ENCODE results near the gene USP20. TPM values are rescaled to one million over a fixed set of nuclear protein-coding genes. Genes with fewer than 3 reads are reported as not detected.
"Not testable (repeated sequence)": the region's sequence is repeated elsewhere in the genome, so short reads cannot be mapped to it uniquely, and the experiment has no call there.

Gene USP20
- 24.5 TPM for polyA plus RNA-seq

DNA sequence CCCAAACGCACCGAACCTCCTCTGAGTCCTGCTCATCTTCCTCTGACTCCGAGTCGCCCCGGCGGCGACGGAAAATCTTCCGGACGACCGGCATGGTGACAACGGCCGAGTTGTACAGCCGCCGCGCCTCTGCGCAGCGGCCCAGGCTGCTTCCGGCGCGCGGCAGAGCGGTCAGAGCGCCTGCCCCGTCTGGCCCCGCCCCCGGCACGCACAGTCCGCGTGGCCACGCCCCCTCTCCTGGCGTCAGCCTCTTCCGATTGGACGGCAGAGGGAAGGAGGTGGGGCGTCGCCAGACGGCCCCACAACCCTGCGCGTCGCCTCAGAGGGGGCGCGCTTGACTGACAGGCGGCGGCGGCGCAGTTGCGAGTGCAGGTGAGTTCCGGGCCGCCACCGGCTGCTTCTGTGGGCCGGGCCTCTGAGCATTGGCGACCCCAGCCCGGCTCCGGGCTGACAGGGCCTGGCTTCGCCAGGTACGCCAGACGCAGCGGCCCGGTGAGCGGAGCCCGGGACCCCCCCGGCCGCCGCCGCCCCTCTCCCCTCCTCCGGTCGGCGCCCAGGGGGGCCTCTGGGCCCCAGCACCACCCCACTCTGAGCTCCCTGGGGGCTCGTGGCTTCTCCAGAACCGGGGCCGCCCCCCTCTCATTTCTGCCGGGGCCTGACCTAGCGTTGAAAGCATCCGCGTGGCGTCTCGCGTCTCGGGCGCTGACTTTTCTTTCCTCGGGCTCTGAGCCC lies at the start of gene USP20, which contains the start of gene C9orf78:
USP20 (plus strand) TSS at position 331 of the 732 bp plus-strand sequence. CDS start 17,098 bp downstream, outside the sequence.
C9orf78 (minus strand) TSS at position 148 of the 732 bp plus-strand sequence; CDS start at position 94, 54 bp downstream.
- H3K4me3 Mint-ChIP-seq = peak within 1 kb of the TSS; percentile 96 to 99 (median 98)
- no peaks in the 10 kb centered on the region for H3K9me3 Mint-ChIP-seq
- peaks cover 19 to 36% (median 33%) of the 10 kb centered on the region in 3 donors for H3K4me1 Mint-ChIP-seq
- peaks cover 3% of the 10 kb centered on the region for H3K36me3 Mint-ChIP-seq
- H3K27me3 Mint-ChIP-seq = no peaks in the 10 kb centered on the region
- peak within 1 kb of the TSS; percentile 98 to 100 (median 99) for H3K27ac Mint-ChIP-seq

DNA sequence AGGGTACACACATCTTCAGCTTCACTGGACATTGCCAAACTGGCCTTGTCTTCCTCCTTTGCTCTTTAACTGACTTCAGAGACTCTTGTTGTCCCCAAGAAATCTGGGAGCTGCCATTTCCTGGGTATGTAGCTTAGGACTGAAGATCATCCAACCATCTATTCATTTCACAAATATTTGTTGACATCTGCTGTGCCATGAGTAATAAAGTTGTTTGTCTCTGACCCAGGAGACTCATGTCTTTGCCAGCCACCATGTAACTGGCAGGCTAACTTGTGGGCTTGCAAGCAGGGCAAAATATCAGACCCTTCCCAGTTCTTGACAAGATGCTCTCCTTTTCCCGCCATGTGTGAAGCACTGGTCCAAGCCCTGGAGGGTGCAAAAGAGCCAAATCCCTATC lies 49.4 kb upstream of the USP20 start:
- Mint-ChIP-seq H3K4me1 (peaks cover 0 to 7% (median 5%) of the 10 kb centered on the region in 3 donors), H3K27ac (no peak overlapping the region), H3K36me3 (no peaks in the 10 kb centered on the region), H3K27me3 (peaks cover 13% of the 10 kb centered on the region), H3K4me3 (no peak overlapping the region), H3K9me3 (no peaks in the 10 kb centered on the region)

DNA sequence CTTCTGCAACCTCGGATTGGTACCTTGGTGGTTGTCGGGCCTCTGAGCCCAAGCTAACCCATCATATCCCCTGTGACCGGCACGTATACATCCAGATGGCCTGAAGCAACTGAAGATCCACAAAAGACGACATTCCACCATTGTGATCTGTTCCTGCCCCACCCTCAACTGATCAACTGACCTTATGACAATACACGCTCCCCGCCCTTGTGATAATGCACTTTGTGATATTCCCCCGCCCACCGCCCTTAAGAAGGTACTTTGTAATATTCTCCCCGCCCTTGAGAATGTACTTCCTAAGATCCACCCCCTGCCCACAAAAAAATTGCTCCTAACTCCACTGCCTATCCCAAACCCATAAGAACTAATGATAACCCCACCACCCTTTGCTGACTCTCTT lies 48.8 kb upstream of the USP20 start:
- Mint-ChIP-seq H3K36me3 (no peaks in the 10 kb centered on the region), H3K27me3 (peaks cover 15% of the 10 kb centered on the region)

DNA sequence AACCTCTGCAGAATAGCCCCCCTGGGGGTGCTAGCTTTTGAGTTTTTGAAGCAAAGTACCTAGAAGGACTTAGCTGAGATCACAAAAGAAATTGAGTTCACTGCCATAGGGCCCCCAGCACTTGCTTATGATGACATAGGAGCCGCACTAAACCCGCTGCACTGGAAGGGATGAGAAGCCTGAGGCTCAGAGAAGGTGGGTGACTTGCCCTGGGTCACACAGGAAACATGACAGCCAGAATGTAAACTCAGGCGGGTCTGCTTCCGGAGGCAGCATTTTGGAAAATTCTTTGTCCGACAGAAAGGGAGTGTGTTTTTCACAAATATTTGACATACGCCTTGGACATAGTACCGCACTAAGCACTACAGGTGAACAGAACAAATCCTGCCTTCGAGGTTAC lies 40.7 kb upstream of the USP20 start:
- Mint-ChIP-seq H3K36me3 (no peaks in the 10 kb centered on the region), H3K4me3 (no peak overlapping the region), H3K4me1 (peaks cover 0 to 4% (median 4%) of the 10 kb centered on the region in 3 donors), H3K9me3 (no peaks in the 10 kb centered on the region), H3K27ac (no peak overlapping the region), H3K27me3 (peaks cover 9% of the 10 kb centered on the region)

More for the DNA sequence above, 48.8 kb upstream of the USP20 start:
- Mint-ChIP-seq H3K4me1 (peaks cover 0 to 7% (median 5%) of the 10 kb centered on the region in 3 donors), H3K27ac (no peak overlapping the region), H3K4me3 (no peak overlapping the region), H3K9me3 (no peaks in the 10 kb centered on the region)

DNA sequence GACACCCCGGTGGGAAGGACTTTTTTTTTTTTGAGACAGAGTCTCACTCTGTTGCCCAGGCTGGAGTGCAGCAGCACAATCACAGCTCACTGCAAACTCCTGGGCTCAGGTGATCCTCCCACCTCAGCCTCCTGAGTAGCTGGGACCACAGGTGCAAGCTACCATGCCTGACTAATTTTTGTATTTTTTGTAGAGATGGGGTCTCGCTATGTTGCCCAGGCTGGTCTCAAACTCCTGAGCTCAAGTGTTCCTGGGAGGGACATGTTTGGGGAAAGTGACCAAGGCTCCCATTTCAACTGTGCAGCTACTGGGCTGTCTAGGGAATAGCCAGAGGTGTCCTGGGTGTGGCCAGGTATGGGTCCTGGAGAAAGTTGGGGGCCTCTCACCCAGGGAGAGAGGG lies 39.2 kb upstream of the USP20 start:
- not testable (repeated sequence) for H3K27me3 Mint-ChIP-seq, H3K4me3 Mint-ChIP-seq, H3K9me3 Mint-ChIP-seq, H3K4me1 Mint-ChIP-seq, H3K27ac Mint-ChIP-seq, H3K36me3 Mint-ChIP-seq

DNA sequence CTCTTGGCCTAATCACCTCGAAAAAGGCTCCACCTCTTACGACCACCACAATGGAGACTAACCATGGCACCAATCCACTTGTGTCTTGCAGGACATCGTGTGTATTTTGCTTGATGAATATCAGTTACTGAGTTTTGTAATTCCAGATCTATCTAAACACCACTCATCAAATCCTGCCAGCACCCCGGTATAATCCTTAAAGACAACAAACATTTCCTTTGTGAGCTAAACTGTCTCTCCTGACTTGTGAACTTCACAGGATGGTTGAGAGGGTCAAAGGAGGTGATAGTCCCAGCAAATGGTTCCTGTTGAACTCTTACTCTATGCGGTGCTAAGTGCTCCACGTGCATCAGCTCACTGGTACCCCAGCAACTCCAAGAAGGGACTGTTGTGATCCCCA lies 36.3 kb upstream of the USP20 start:
- H3K4me3 Mint-ChIP-seq = no peak overlapping the region
- H3K36me3 Mint-ChIP-seq = no peaks in the 10 kb centered on the region
- H3K27me3 Mint-ChIP-seq = peaks cover 3% of the 10 kb centered on the region
- H3K4me1 Mint-ChIP-seq = peaks cover 2 to 3% (median 3%) of the 10 kb centered on the region in 3 donors
- no peaks in the 10 kb centered on the region for H3K9me3 Mint-ChIP-seq
- no peak overlapping the region for H3K27ac Mint-ChIP-seq

DNA sequence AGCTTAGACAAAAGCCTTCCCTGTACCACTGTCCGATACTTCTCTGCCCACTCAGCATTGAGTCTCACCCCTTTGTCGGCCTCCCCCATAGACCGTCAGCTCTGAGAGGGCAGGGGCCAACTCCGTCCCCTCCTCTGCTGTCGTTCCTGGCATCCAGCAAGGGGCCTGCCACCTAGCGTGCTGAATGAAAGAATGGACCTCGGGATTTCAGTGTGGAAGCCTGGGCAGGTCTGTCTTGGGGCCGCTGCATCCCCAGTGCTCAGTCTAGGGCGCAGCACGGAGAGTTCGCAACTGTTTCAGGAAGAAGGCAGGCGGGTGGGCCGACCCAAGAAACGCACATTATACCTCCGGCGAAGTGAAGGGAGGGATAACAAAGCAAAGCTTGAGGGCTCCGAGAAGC lies 33.8 kb upstream of the USP20 start:
- H3K27ac Mint-ChIP-seq = peak overlapping the region in 2 of 3 donors; percentile 58 to 89
- H3K4me3 Mint-ChIP-seq = peak overlapping the region; percentile 60 to 88 (median 76)
- H3K36me3 Mint-ChIP-seq = no peaks in the 10 kb centered on the region
- H3K4me1 Mint-ChIP-seq = peaks cover 9 to 15% (median 13%) of the 10 kb centered on the region in 3 donors
- H3K27me3 Mint-ChIP-seq = no peaks in the 10 kb centered on the region
- no peaks in the 10 kb centered on the region for H3K9me3 Mint-ChIP-seq

DNA sequence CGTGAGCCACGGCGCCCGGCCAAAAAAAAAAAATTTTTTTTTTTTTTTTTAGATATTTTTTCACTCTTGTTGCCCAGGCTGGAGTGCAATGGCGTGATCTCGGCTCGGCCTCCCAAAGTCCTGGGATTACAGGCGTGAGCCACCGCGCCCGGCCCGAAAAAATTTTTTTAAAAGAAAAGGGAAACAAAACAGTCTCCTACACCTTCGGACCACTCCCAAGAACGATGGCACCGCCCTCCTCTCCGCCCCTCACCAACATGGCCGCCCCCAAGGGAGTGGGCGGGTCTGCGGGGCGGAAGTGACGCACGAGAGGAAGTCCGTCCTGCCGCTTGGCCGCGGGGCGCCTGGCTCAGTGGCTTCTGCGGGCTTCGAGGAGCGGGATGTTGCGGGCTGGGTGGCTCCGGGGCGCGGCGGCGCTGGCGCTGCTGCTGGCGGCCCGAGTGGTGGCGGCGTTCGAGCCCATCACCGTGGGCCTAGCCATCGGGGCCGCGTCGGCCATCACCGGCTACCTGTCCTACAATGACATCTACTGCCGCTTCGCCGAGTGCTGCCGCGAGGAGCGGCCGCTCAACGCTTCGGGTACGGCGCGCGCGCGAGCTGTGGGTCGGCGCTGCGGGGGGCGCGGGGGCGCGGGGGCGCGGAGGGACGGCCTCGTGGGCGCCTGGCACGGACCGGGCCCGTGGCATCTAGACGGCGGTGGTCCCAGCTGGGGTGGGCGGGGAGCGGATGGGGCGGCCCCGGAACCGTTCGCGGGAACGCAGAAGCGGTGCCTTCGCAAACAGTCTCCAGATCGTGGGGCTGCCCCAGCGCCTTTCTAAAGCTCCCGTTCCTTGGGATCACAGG lies 32.2 kb upstream of the USP20 start, which contains the start of gene TOR1B:
TOR1B (plus strand) TSS at position 352 of the 843 bp plus-strand sequence; CDS start at position 381, 29 bp downstream.
- Mint-ChIP-seq H3K27ac (peak within 1 kb of the TSS; percentile 89 to 96 (median 91)), H3K9me3 (no peaks in the 10 kb centered on the region), H3K27me3 (no peaks in the 10 kb centered on the region), H3K4me1 (peaks cover 9 to 19% (median 13%) of the 10 kb centered on the region in 3 donors), H3K36me3 (no peaks in the 10 kb centered on the region), H3K4me3 (peak within 1 kb of the TSS; percentile 90 to 98 (median 94))

DNA sequence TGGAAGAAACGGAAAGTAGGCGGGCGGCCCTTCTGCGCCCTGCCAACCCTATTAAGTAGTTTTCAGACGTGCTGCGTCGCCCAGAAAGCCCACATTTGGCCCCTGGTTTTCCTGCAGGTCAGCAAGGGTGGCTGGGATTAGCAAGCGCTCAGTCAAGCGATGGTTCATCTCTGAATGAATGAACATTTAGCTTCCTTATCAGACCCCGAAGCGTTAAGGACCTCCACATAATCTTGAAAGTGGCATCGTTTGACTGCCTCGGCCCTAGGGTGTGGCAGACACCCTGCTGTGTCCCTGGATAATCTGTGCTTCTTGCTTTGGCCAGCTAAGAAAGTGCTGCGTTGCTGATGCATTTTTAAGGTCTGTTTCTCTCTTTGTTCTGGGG lies 31.6 kb upstream of the USP20 start:
- Mint-ChIP-seq H3K9me3 (no peaks in the 10 kb centered on the region), H3K4me3 (peak overlapping the region; percentile 90 to 98 (median 94)), H3K27me3 (no peaks in the 10 kb centered on the region), H3K4me1 (peaks cover 9 to 19% (median 13%) of the 10 kb centered on the region in 3 donors), H3K36me3 (no peaks in the 10 kb centered on the region), H3K27ac (peak overlapping the region; percentile 35 to 89 (median 46))

DNA sequence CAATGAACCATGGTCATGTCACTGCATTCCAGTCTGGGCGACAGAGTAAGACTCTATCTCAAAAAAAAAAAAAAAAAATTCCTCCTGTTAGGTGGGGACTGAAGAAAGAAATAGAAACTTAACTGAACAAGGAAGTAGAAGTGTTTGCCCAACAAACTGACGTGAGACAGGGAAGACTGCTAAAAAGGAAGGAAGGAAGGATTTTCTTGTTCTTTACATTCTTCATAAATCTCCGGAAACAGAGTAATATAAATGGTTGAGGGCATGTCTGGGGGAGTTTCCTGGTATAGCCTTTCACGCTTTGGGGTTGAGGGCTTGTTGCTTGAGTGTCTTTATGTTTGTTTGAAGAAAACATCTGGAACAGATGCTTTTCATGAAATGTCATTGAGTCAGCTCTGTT lies 29.2 kb upstream of the USP20 start:
- H3K27ac Mint-ChIP-seq = peak overlapping the region; percentile 23 to 67 (median 59)
- peaks cover 9 to 25% (median 17%) of the 10 kb centered on the region in 3 donors for H3K4me1 Mint-ChIP-seq
- no peaks in the 10 kb centered on the region for H3K36me3 Mint-ChIP-seq
- H3K27me3 Mint-ChIP-seq = no peaks in the 10 kb centered on the region
- no peaks in the 10 kb centered on the region for H3K9me3 Mint-ChIP-seq
- H3K4me3 Mint-ChIP-seq = peak overlapping the region in 2 of 4 donors; percentile 61 to 79

DNA sequence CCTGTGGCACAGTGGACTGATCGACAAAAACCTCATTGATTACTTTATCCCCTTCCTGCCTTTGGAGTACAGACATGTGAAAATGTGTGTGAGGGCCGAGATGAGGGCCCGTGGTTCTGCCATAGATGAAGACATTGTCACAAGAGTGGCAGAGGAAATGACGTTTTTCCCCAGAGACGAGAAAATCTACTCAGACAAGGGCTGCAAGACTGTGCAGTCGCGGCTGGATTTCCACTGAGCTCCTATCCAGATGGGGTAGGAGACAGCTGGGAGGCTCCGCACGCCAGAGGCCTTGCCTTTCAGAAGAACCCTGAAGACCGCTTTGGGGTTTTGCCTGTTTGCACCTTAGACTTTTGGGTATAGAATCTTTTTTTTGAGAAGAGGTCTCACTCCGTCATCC lies 25.9 kb upstream of the USP20 start:
- no peak overlapping the region for H3K27ac Mint-ChIP-seq
- peaks cover 12 to 23% (median 13%) of the 10 kb centered on the region in 3 donors for H3K4me1 Mint-ChIP-seq
- H3K36me3 Mint-ChIP-seq = no peaks in the 10 kb centered on the region

DNA sequence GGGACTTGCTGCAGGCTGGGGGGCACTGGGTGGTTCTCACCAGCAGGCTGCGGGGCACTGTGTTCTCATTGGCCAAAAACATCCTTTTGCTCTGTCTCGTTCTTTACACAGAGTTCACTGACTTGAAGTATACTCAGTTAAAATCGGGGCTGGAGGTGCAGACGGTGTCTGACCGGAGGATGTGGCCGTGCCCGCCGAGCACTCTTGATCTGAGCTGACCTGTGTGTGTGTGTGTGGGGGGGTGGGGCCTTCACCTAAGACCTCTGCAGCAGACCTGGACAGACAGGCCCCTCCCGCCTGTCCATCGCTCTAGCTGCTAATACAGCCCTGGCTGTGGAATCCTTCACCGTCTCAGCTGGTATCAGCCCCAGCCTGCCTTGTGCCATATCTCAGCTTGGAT lies 25.1 kb upstream of the USP20 start:
- Mint-ChIP-seq H3K36me3 (no peaks in the 10 kb centered on the region), H3K4me1 (peaks cover 12 to 23% (median 13%) of the 10 kb centered on the region in 3 donors), H3K27me3 (no peaks in the 10 kb centered on the region), H3K4me3 (peak overlapping the region in 1 of 4 donors; percentile 72), H3K27ac (peak overlapping the region in 1 of 3 donors; percentile 47), H3K9me3 (no peaks in the 10 kb centered on the region)

More for the DNA sequence above, 25.9 kb upstream of the USP20 start:
- H3K27me3 Mint-ChIP-seq = no peaks in the 10 kb centered on the region
- H3K4me3 Mint-ChIP-seq = peak overlapping the region in 2 of 4 donors; percentile 2 to 60
- no peaks in the 10 kb centered on the region for H3K9me3 Mint-ChIP-seq

DNA sequence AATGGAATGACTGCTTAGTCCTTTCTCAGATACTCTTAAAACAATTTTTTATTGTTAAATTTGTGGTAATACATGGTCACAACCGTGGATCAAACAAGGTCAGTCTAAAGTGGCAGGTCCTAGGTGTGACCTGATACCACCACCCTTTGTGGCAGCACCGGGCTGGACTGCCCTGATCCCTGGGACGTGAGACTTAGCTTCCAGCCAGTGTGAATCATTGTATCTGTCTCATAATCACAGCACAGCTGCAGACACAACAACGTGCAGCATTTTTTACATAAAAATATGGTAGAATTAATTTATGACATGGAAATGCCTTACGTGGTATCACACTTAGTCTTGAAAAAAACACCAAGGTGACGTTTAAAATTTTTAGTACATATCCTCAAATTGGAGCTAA lies 24.5 kb upstream of the USP20 start:
- H3K36me3 Mint-ChIP-seq = no peaks in the 10 kb centered on the region
- peak overlapping the region in 1 of 3 donors; percentile 47 for H3K27ac Mint-ChIP-seq
- peak overlapping the region in 1 of 4 donors; percentile 72 for H3K4me3 Mint-ChIP-seq

DNA sequence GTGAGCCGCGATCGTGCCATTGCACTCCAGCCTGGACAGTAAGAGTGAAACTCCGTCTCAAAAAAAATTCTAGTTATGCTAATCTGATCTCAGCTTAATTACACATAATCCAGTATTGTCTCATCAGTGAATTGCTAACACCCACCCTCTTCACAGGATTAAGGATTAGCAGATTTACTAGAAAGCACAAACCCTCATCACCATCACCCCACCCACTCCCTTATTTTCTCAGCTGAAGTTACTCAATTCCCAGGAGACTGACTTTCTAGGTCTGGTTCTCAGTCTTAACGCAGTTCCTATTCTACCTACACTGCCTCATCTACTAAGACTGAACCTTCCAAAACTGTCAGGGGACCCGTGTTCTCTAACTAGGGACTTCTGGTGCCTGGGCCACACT lies 23.3 kb upstream of the USP20 start:
- Mint-ChIP-seq H3K4me1 (peaks cover 9 to 12% (median 9%) of the 10 kb centered on the region in 3 donors), H3K27me3 (no peaks in the 10 kb centered on the region), H3K4me3 (peak overlapping the region in 1 of 4 donors; percentile 51), H3K36me3 (no peaks in the 10 kb centered on the region), H3K9me3 (no peaks in the 10 kb centered on the region), H3K27ac (peak overlapping the region in 2 of 3 donors; percentile 33 to 61)

More for the DNA sequence above, 24.5 kb upstream of the USP20 start:
- H3K9me3 Mint-ChIP-seq = no peaks in the 10 kb centered on the region
- H3K27me3 Mint-ChIP-seq = no peaks in the 10 kb centered on the region
- H3K4me1 Mint-ChIP-seq = peaks cover 10 to 21% (median 12%) of the 10 kb centered on the region in 3 donors

DNA sequence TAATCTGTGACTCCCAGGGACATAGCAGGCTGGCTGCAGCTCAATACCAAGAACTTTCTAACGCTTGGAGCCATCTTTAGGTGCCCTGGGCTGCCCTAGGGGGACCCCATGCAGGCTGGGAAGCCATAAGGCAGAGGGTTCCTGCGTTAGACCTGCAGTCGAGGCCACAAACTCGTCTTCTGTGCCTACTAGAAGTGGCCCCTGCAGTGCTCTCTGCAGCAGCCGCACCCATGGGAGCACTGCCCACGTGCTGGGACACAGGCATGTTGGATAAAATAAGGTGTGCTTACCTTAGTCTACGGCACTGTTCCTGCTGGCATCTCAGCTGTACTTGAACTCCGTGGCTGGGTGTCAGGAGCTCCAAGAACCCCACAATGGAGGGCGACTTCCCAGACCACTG lies 22.9 kb upstream of the USP20 start:
- H3K27me3 Mint-ChIP-seq = no peaks in the 10 kb centered on the region
- H3K9me3 Mint-ChIP-seq = no peaks in the 10 kb centered on the region
- H3K4me1 Mint-ChIP-seq = peaks cover 9 to 10% (median 9%) of the 10 kb centered on the region in 3 donors
- no peaks in the 10 kb centered on the region for H3K36me3 Mint-ChIP-seq
- no peak overlapping the region for H3K27ac Mint-ChIP-seq
- H3K4me3 Mint-ChIP-seq = peak overlapping the region in 1 of 4 donors; percentile 47
